Bronchial epithelial cell (primary cell): ENCODE data around the gene KLHL15. TPM values are rescaled to one million over a fixed set of nuclear protein-coding genes. Genes with fewer than 3 reads are reported as not detected.
A peak's percentile ranks its signal among the peaks of the same experiment; 100 is the strongest.

Source experiments
- DNase-seq: peaks from one replicate; pipeline ENCODE4 v3.0.0-alpha.2; 2010; ENCODE audit warnings: low read depth
- FAIRE-seq: peaks from 2 replicates; lab custom pipeline; 2011; peaks lifted over from hg19 to GRCh38; lab: Jason Lieb, UNC
- H3K27me3 ChIP-seq: 2 replicates; pipeline ENCODE4 v1.5.1; 2011; ENCODE audit warnings: low read length; ENCODE audit not compliant: control insufficient read depth, insufficient read depth
- H3K36me3 ChIP-seq: 2 replicates; pipeline ENCODE4 v1.5.1; 2011; ENCODE audit warnings: low read length; ENCODE audit not compliant: control insufficient read depth, insufficient read depth
- H3K4me3 ChIP-seq: 2 replicates; pipeline ENCODE4 v1.5.1; 2011; ENCODE audit warnings: mild to moderate bottlenecking, low read depth, low read length, control low read depth
- total RNA-seq: library from RNA; depleted of rRNA; stranded (reverse); fragments of >200 nt; gene quantifications from 2 replicates; pipeline ENCODE4 v1.2.1, GENCODE V29; 2014
- TF ChIP-seq, protein P1 (sequence below): IDR thresholded peaks from 2 replicates; pipeline ENCODE4 v1.5.1; 2011; ENCODE audit warnings: mild to moderate bottlenecking, moderate library complexity, low read length, control low read depth, inconsistent platforms; ENCODE audit not compliant: insufficient read depth, severe bottlenecking

The KLHL15 gene
- total RNA-seq, 1 donor from 2014 or later = 6.1 TPM

DNA sequence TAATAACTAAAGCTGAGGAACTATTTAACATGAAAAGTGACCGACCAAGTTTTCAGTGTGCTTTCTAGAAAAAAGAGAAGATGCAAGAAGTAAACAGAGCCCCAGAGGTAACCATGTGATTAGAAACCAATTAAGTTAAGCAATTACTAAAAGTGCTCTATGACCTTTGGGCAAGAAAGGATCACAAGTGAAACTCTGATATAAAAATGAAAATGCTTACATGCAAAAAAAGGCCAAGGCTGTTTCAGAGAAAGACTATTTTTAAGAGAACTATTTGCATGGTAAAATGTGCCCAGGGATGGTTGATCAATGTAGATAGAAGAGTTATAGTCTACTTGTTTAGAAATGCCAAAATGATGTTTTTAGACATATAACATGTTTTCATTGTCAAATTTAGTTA lies 22.0 kb downstream of the KLHL15 start:
- Histone ChIP-seq H3K4me3 (no peak overlapping the region), H3K36me3 (no peaks in the 10 kb centered on the region), H3K27me3 (no peaks in the 10 kb centered on the region)
- TF ChIP-seq, protein P1, sequence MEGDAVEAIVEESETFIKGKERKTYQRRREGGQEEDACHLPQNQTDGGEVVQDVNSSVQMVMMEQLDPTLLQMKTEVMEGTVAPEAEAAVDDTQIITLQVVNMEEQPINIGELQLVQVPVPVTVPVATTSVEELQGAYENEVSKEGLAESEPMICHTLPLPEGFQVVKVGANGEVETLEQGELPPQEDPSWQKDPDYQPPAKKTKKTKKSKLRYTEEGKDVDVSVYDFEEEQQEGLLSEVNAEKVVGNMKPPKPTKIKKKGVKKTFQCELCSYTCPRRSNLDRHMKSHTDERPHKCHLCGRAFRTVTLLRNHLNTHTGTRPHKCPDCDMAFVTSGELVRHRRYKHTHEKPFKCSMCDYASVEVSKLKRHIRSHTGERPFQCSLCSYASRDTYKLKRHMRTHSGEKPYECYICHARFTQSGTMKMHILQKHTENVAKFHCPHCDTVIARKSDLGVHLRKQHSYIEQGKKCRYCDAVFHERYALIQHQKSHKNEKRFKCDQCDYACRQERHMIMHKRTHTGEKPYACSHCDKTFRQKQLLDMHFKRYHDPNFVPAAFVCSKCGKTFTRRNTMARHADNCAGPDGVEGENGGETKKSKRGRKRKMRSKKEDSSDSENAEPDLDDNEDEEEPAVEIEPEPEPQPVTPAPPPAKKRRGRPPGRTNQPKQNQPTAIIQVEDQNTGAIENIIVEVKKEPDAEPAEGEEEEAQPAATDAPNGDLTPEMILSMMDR = no peak
- DNase-seq (no peak), FAIRE-seq (no peak)

DNA sequence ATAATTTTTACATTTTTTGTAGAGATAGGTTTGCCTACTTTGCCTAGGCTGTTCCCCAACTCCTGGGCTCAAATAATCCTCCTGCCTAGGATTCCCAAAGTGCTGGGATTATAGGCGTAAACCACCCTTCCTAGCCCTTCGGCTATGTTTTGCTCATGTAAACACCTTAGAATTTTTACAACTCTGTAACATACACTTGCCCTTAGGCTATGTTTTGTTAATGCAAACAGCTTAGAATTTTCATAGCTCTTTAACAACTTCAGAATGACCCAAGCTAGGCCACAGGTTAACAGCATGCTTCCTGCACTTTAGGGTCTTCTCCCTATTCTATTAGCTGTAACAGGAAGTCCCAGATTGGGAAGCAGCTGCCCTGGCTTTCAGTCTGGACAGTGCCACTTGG lies 24.2 kb downstream of the KLHL15 start:
- FAIRE-seq (no peak), DNase-seq (no peak)
- TF ChIP-seq, protein P1 = no peak
- no peaks in the 10 kb centered on the region for H3K27me3 ChIP-seq
- H3K4me3 ChIP-seq = no peak overlapping the region
- no peaks in the 10 kb centered on the region for H3K36me3 ChIP-seq

DNA sequence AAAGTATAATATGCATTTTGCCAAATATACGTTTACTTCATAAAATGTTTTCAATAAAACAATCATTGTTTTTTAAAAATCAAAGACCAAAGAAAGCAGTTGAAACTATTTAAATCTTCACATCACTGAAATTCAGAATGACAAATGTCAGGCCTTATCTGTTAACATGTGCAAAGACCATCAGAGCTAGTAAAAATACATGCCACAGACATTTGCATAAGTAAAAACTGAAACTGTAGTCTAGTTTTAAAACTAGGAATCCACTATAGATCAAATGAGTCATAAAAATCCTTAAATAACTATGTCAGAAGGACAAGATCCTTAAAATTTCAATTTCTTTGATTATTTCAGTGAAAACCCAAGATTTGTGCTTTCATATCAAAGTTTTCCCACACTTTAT lies 24.8 kb downstream of the KLHL15 start:
- FAIRE-seq (no peak), DNase-seq (no peak)
- TF ChIP-seq, protein P1 = no peak
- Histone ChIP-seq H3K36me3 (no peaks in the 10 kb centered on the region), H3K4me3 (no peak overlapping the region), H3K27me3 (no peaks in the 10 kb centered on the region)

DNA sequence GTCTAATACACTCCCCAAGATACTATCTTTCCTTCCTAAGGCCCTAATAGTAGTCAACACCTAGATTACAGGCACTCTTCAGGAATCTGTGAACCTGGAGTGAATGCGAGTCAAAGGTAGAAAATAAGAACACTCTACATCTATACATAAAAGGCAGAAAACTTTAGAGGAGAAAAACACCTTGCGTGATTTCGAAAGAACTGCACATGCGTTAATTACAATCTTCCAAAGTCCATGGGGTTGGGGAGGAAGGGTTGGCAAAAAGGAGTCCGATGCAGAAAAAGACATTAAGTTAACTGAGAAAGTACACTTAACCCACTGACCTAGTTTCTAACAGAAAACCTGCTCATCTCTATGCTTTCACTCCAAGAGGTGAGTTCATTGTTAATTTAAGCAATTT lies 27.3 kb downstream of the KLHL15 start:
- DNase-seq (no peak), FAIRE-seq (no peak)
- TF ChIP-seq, protein P1 = no peak
- Histone ChIP-seq H3K4me3 (no peak overlapping the region), H3K36me3 (no peaks in the 10 kb centered on the region), H3K27me3 (no peaks in the 10 kb centered on the region)

DNA sequence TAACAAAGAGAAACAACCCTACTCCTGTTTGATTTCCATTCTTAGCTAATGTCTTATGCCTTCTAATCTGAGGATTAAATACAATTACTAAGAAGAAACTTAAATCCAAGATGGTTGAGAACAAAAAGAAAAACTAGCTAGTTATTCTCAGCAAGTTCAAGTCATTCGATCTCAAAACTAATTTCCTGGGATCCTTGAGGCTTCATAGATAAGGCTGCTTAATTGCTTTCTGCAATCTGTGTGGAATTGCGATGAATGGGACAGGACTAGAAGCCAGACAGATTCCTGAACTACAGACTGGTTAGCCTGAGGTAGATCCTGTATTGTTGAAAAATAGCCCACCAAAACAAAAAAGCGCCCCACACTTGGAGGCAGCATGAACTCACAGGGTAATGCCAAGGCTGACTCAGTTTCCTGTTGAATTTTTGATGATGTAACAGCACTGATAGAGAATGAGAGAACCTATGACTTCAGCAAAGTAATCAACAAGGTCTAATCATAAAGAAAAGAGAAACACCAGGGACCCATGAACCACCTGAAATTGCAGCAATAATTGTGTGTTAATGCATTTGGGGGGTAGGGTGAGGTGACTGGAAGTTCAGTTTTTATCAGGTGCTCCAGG lies 33.9 kb downstream of the KLHL15 start:
- DNase-seq (peak; percentile 53), FAIRE-seq (no peak)
- no peaks in the 10 kb centered on the region for H3K27me3 ChIP-seq

More for the DNA sequence above, 33.9 kb downstream of the KLHL15 start:
- H3K4me3 ChIP-seq = no peak overlapping the region
- TF ChIP-seq, protein P1 = no peak
- no peaks in the 10 kb centered on the region for H3K36me3 ChIP-seq
